HUES6 (cell line): Measurements from ENCODE around the gene NRN1L.

Experiments used
- H3K27ac ChIP-seq: 2 replicates; pipeline ENCODE4 v1.7.0; 2013; ENCODE audit warnings: low read depth, mild to moderate bottlenecking, low read length, inconsistent platforms
- H3K27me3 ChIP-seq: 2 replicates; pipeline ENCODE4 v1.6.1; 2013; ENCODE audit warnings: low read length; ENCODE audit not compliant: control insufficient read depth, insufficient read depth
- H3K36me3 ChIP-seq: 2 replicates; pipeline ENCODE4 v1.6.1; 2013; ENCODE audit warnings: low read length; ENCODE audit not compliant: control insufficient read depth, insufficient read depth
- H3K4me1 ChIP-seq: 2 replicates; pipeline ENCODE4 v1.6.1; 2013; ENCODE audit warnings: low read length; ENCODE audit not compliant: control insufficient read depth, insufficient read depth
- H3K4me3 ChIP-seq: 2 replicates; pipeline ENCODE4 v1.5.1; 2013; ENCODE audit warnings: low read depth, low read length
- H3K9ac ChIP-seq: one replicate; pipeline ENCODE4 v1.6.1; 2013; ENCODE audit warnings: mild to moderate bottlenecking, low read length
- H3K9me3 ChIP-seq: 2 replicates; pipeline ENCODE4 v1.6.1; 2013; ENCODE audit warnings: low read depth, low read length; ENCODE audit not compliant: control insufficient read depth, insufficient read depth

NRN1L gene

DNA sequence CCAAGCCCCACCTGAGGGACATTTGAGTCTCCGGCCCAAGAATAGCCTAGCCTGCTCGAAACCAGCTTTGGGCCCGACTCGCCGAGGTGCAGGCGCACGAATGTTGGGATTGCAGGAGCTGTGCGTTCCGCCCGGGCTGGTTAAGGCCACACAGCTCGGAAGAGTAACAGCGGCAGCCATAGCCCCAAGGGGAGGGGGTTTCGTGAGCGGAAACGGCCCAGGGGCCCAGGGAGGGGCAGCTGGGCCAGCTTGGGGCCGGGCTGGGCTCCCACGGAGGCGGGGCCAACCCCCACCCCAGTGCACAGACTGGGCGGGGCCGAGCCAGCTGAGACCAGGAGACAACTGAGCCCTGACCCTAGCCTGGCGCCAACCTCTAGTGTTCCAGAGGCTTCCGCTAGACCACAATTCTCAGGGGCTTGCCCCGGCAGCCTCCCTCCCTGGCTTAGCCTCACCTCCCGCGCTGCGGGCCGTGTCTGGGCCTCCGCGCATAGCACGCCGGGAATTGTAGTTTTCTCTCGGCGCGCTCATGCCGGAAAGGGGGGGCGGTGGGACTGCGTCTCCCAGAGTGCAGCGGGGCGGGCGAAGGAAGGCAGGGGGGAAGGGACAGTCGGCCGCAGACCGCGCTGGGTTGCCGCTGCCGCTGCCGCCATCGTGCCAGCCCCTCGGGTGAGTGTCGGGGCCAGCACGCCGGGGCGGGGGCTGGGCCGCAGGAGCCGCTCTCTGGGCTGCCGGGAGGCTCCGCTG lies 38.2 kb upstream of the NRN1L start, which contains the start of gene NUTF2:
TSS of gene NUTF2 (plus strand) at position 614 of the 744 bp plus-strand sequence. CDS start 18,198 bp downstream, outside the sequence.
- peaks cover 14% of the 10 kb centered on the region for H3K36me3 ChIP-seq

DNA sequence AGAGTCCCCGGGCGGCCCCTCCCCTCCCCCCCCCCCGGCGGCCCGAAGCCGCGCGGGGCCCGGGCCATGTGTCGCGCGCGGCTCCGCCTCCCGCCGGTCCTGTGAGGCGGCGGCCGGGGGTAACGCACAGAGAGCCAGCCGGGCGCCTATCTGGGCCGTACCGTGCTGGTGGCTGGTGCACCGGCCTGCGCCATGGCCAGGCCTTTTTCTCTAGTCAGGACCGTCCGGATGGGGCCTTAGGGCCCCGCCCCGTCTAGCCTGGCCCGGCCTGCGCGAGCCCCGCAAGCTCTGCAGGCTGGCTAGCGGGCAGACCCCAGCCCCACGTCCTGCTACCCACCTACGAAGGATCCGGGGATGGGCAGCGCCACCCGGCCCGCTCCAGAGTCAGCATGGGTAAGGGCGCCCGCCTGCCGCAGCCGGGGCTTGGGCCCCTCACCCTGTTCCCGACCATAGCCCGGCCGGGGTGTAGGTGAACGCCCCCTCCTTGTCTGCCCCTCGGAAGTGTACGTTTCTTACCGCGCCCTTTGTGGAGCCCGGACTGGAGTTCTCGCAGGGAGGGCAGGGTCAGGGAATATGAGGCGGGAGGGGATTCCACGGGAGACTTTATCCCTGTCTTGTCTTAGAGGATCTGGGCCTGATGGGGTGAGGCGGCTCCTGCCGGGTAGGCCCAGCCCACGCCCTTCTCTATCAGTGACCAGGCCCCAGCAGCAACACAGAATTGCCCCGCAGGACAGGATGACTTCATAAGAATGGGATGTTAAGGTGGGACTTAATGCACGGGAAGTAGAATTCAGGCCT lies 37.4 kb upstream of the NRN1L start, which contains the start of gene CENPT:
TSS of gene CENPT (minus strand) at position 630 of the 798 bp plus-strand sequence. CDS start 13,834 bp downstream, outside the sequence.
- Histone ChIP-seq H3K4me3 (peak within 1 kb of the TSS; percentile 99), H3K9me3 (no peaks in the 10 kb centered on the region), H3K27me3 (no peaks in the 10 kb centered on the region), H3K36me3 (peaks cover 14% of the 10 kb centered on the region), H3K4me1 (peaks cover 27% of the 10 kb centered on the region), H3K9ac (peak within 1 kb of the TSS; percentile 97), H3K27ac (peak within 1 kb of the TSS; percentile 97)

More for the DNA sequence above, 38.2 kb upstream of the NRN1L start, which contains the start of gene NUTF2:
- H3K27me3 ChIP-seq = no peaks in the 10 kb centered on the region
- H3K4me1 ChIP-seq = peaks cover 29% of the 10 kb centered on the region
- H3K4me3 ChIP-seq = peak within 1 kb of the TSS; percentile 99
- H3K27ac ChIP-seq = peak within 1 kb of the TSS; percentile 97
- H3K9me3 ChIP-seq = no peaks in the 10 kb centered on the region
- peak within 1 kb of the TSS; percentile 97 for H3K9ac ChIP-seq

DNA sequence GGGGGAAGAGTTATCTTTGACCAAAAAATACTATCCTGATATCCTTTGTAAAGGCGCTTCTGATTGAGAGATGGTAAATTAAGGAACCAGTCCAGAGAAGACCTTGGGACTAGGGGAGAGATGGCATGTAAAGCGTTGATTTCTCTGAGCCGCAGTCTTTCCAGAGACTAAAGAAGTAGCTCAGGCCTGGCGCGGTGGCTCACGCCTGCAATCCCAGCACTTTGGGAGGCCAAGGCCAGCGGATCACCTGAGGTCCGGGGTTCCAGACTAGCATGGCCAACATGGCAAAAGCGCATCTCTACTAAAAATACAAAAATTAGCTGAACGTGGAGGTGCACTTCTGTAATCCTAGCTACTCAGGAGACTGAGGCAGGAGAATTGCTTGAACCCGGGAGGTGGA lies 36.6 kb upstream of the NRN1L start:
- H3K4me1 ChIP-seq = peaks cover 27% of the 10 kb centered on the region
- peak overlapping the region; percentile 97 for H3K9ac ChIP-seq
- peak overlapping the region; percentile 99 for H3K4me3 ChIP-seq
- peaks cover 14% of the 10 kb centered on the region for H3K36me3 ChIP-seq
- H3K27ac ChIP-seq = peak overlapping the region; percentile 97
- no peaks in the 10 kb centered on the region for H3K9me3 ChIP-seq
- no peaks in the 10 kb centered on the region for H3K27me3 ChIP-seq

DNA sequence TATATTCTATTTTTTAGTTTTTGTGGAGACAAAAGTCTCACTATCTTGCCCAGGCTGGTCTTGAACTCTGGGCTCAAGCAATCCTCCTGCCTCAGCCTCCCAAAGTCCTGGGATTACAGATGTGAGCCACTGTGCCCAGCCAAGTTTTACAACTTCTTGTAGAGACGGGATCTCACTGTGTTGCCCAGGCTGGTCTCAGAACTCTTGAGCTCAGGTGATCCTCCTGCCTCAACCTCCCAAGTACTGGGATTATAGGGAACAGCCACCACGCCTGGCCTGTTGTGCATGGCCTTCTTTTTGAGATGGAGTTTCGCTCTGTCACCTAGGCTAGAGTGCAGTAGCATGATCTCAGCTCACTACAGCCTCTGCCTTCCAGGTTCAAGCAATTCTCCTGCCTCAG lies 31.0 kb upstream of the NRN1L start:
- Histone ChIP-seq H3K36me3 (peaks cover 21% of the 10 kb centered on the region), H3K9ac (no peak overlapping the region), H3K9me3 (no peaks in the 10 kb centered on the region), H3K27ac (no peak overlapping the region), H3K4me3 (no peak overlapping the region), H3K4me1 (peaks cover 34% of the 10 kb centered on the region), H3K27me3 (no peaks in the 10 kb centered on the region)

DNA sequence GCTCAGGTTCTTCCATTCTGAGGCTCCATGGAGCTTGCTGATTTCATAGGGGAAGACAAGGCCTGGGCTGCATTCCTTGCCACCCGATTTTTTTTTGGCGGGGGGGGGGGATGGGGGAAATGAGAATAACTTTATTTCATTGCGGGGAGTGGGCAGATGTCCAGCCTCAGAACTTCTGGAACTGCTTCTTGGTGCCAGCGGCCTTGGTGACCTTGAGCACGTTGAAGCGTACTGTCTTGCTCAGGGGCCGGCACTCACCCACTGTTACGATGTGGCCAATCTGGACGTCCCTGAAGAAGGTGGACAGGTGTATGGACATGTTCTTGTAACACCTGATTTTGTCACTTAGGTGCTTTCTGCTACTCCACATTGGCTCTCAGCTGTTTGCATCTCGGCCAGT lies 28.9 kb upstream of the NRN1L start:
- H3K36me3 ChIP-seq = peaks cover 16% of the 10 kb centered on the region
- H3K9ac ChIP-seq = no peak overlapping the region

DNA sequence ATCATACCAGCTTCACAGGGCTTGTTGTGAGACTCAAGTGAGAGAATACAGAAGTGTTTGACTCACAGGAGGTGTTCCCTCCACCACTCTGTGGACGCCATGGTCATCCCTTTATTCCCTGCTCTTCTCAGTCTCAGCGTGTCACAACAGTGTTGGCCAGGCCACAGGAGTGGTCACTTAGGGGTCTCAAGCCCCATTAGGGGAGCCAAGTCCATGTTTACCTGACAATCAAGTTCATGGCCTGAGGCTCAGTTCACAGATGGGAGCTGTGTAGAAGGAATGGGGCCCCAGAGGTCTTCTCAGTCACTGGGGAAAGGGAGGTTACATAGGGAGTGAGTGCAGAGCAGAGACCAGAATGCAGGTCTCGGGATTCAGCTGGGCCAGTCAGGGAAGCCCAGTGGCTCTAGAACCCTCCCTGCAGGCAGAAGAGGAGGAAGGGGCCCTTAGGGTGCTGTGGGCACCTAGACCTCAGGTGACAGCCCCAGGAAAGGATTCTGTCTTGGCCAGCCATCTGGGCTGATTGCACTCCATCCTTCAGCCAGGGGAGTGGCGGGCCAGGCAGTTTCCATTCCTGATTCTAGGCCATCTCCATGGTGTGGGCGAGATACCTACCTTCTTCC lies 27.6 kb upstream of the NRN1L start:
- H3K27me3 ChIP-seq = no peaks in the 10 kb centered on the region
- peak overlapping the region; percentile 74 for H3K27ac ChIP-seq
- peak overlapping the region; percentile 38 for H3K9ac ChIP-seq
- no peaks in the 10 kb centered on the region for H3K9me3 ChIP-seq
- peaks cover 34% of the 10 kb centered on the region for H3K4me1 ChIP-seq
- peaks cover 26% of the 10 kb centered on the region for H3K36me3 ChIP-seq
- peak overlapping the region; percentile 12; the same call in 1 of the 2 replicates for H3K4me3 ChIP-seq

More for the DNA sequence above, 28.9 kb upstream of the NRN1L start:
- Histone ChIP-seq H3K9me3 (no peaks in the 10 kb centered on the region), H3K4me3 (no peak overlapping the region), H3K27me3 (no peaks in the 10 kb centered on the region), H3K4me1 (peaks cover 34% of the 10 kb centered on the region), H3K27ac (no peak overlapping the region)

DNA sequence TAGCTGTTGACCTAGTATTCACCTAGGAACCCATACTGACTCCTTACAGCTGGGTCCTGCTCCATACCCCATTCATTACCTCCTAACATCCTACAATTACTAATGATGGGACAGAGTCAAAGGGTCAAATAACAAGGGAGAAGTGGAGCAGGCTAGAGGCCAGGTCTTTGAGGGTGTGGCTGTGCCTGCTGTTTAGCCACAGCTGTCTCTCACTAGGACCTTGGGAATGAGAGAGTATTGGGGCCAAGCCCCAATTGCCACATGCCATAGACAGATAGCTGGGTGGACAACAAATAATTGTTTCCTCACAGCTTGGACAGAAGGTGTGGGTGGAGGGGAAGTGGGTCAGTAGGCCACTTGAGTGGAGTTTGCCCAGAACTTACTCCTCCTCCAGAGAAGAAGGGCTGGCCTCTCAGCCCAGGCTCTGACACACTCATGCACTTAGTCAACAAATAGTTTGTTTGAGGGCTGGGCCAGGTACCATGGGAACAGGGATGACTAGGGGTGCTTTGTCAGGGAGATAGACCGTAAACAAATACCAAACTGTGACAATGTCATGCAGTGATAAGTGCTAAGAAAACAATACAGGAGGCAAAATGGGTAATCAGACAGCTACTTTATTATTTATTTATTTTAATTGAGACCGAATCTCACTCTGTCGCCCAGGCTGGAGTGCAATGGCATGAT lies 27.0 kb upstream of the NRN1L start:
- Histone ChIP-seq H3K4me3 (peak overlapping the region; percentile 12), H3K4me1 (peaks cover 35% of the 10 kb centered on the region), H3K27me3 (no peaks in the 10 kb centered on the region), H3K27ac (peak overlapping the region; percentile 74), H3K9ac (peak overlapping the region; percentile 38), H3K9me3 (no peaks in the 10 kb centered on the region), H3K36me3 (peaks cover 32% of the 10 kb centered on the region)

DNA sequence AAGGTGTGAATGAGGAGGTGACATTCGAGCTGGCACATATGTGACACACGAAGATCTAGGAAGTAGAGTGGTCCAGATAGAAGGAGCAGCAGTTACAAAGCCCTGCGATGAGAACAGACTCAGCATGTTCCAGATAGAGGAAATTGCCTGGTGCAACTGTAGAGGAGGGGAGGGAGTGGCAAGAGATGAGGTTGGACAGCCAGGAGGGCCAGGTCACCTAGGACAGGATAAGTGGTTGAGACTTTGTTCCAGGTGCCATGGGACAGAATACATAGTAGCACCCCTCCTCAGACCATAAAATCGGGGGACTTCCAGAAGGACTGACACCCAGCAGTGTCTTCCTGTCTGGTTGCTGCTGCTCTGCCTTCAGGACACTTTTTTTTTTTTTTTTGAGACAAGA lies 26.2 kb upstream of the NRN1L start:
- H3K36me3 ChIP-seq = peaks cover 38% of the 10 kb centered on the region
- H3K4me1 ChIP-seq = peaks cover 39% of the 10 kb centered on the region
- no peaks in the 10 kb centered on the region for H3K27me3 ChIP-seq
- H3K4me3 ChIP-seq = no peak overlapping the region
- H3K9ac ChIP-seq = peak overlapping the region; percentile 6
- H3K9me3 ChIP-seq = no peaks in the 10 kb centered on the region
- peak overlapping the region; percentile 66; the same call in 1 of the 2 replicates for H3K27ac ChIP-seq

DNA sequence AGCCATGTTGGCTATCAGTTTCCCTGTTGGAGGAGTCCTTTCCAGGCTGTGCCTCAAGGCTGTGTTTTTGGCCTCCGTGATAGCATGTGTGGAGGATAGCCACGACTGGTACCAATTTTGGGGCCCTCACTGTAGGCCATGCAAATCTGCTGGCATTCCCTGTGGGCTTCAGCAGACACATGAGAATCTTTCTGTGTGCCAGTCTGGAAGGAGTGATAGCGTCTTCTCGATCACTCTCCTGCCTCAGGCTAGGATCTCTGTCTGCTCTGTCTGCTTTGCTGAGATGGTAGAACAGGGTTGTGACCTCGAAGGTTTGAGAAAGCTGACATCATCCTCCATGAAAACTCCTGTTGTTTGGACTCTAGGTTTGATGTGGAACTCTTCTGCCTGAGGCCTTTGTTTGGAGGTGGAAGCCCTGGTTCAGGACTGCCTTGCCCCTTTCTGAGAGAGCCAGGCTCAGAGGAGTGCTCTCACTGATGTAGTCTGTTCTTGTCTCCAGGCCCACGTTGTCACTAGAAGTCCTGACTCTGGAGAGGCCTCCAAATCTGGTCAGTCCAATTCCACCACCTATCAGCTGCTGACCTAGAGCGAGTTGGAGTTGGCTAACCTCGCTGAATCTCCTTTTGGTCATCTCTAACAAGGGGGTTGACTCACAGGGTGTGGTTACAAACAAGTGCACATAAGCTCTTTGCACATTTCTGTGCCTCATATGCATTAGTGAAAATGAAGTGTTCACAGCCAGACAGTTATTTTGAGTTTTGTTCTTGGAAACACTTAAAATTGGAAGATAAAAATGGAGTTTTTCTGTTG lies 23.9 kb upstream of the NRN1L start:
- no peak overlapping the region for H3K27ac ChIP-seq
- H3K9ac ChIP-seq = no peak overlapping the region
- peaks cover 25% of the 10 kb centered on the region for H3K4me1 ChIP-seq
- H3K27me3 ChIP-seq = no peaks in the 10 kb centered on the region
- no peak overlapping the region for H3K4me3 ChIP-seq
- H3K9me3 ChIP-seq = no peaks in the 10 kb centered on the region
- H3K36me3 ChIP-seq = peaks cover 45% of the 10 kb centered on the region

DNA sequence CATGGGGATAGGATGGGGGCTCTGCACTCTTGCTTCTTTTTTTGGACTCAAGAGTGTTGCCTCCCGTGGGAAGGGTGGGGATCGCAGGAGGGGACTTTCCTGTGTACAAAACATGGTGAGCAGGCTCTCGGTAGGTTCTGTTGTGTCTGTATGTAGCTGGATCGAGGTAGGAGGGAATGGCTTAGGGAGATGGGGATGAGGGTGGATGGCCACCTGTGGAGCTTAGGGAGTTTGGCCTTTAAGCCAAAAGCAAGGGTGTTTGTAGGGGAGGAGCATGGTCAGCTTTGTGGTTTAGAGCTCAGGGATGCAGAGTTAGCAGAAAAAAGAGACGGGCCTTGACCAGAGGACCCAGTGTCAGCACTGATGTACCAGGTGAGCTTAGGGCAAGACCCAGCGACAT lies 22.8 kb upstream of the NRN1L start:
- Histone ChIP-seq H3K4me3 (no peak overlapping the region), H3K4me1 (peaks cover 20% of the 10 kb centered on the region), H3K9ac (no peak overlapping the region), H3K9me3 (no peaks in the 10 kb centered on the region), H3K27ac (no peak overlapping the region), H3K36me3 (peaks cover 56% of the 10 kb centered on the region), H3K27me3 (no peaks in the 10 kb centered on the region)
